Measurements from ENCODE around the gene HLA-DOB. TPM values are rescaled to one million over a fixed set of nuclear protein-coding genes. Genes with fewer than 3 reads are reported as not detected.
A peak's percentile ranks its signal among the peaks of the same experiment; 100 is the strongest.

Gene HLA-DOB
- total RNA-seq, 1 experiment from 2014 or later = 0.64 TPM

DNA sequence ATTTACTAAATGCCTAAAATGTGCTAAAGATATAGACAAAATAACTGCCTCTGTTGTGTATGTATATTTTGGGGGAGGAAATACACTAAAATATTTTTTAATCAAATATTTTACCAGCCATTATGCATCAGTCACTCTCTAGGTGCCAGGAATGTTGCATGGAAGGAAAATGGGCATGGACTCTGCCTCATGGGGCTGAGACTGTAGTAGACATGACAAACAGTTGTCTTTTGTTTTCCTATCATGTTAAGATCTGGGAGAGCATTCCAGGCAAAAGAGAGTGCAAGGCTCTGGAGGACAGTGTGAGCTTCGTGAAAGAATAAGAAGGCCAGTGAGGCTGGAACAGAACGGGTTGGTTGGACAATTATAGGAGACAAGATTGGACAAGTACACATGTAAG lies 26.5 kb downstream of the HLA-DOB start:
- Histone ChIP-seq H3K4me1 (ENCODE audit: control insufficient read depth in 1 of 2, insufficient read depth in 2 of 2, low read length in 2 of 2) (peaks cover 0 to 8% of the 10 kb centered on the region in 2 experiments; a peak in 2 of 4 replicates), H2AFZ (ENCODE audit: low read depth, low read length, poor library complexity, severe bottlenecking) (no peak overlapping the region), H3K9me3 (ENCODE audit: control insufficient read depth in 1 of 2, insufficient read depth in 1 of 2, low read depth in 1 of 2, low read length in 2 of 2) (no peaks in the 10 kb centered on the region), H3K27me3 (ENCODE audit: insufficient read depth, low read length) (peaks cover 5% of the 10 kb centered on the region; the same call in 1 of the 2 replicates), H4K20me1 (ENCODE audit: insufficient read depth) (no peaks in the 10 kb centered on the region), H3K4me2 (ENCODE audit: low read length) (no peak overlapping the region), H3K27ac (ENCODE audit: low read depth, low read length) (no peak overlapping the region), H3K36me3 (ENCODE audit: control insufficient read depth in 1 of 2, insufficient read depth in 2 of 2, low read length in 2 of 2) (no peaks in the 10 kb centered on the region), H3K79me2 (ENCODE audit: insufficient read depth, low read length) (no peaks in the 10 kb centered on the region), H3K9ac (ENCODE audit: low read length) (no peak overlapping the region), H3K4me3 (replicated peaks in 1 of 2; ENCODE audit: low read depth in 1 of 2, low read length in 2 of 2) (no peak overlapping the region), H3K9me2 (ENCODE audit: insufficient read depth) (no peaks in the 10 kb centered on the region)
- ChIA-PET RAD21 (ENCODE audit: low non-redundant PET in 1 of 2, low total read pairs in 2 of 2, uncharacterized antibody in 2 of 2, unreplicated experiment in 2 of 2) (no interaction called here), CTCF (no interaction called here), POLR2A (interaction anchor here (0.6 kb wide), 1 partner anchor 664 kb away, joined by 3 read pairs; the partner anchor contains the start of gene ZBTB9)
- ATAC-seq = peak; percentile 67
- peak; percentile 38 for DNase-seq (ENCODE audit: low read depth, low spot score)
- no TSS peak for BruUV-seq (replicated peaks)
- intact Hi-C loops (cut with micrococcal nuclease) = no loop called here
- TF ChIP-seq ELF1 (IDR thresholded peaks at IDR 0.05; ENCODE audit: borderline replicate concordance, low read depth) (no peak), EGR1 (IDR thresholded peaks at IDR 0.05; ENCODE audit: low read depth) (no peak), RAD21 (IDR thresholded peaks at IDR 0.05; ENCODE audit: low read depth) (no peak), SRF (IDR thresholded peaks at IDR 0.05; ENCODE audit: low read depth) (no peak), ZNF274 (IDR thresholded peaks at IDR 0.05; ENCODE audit: low read depth, low read length) (no peak), ZFX (IDR thresholded peaks at IDR 0.05) (no peak), YY1 (IDR thresholded peaks at IDR 0.05; ENCODE audit: extremely low read depth, insufficient replicate concordance, low read depth, low read length) (no peak), EZH2phosphoT487 (IDR thresholded peaks at IDR 0.05; ENCODE audit: borderline replicate concordance) (no peak), FOSL1 (IDR thresholded peaks at IDR 0.05; ENCODE audit: low read depth) (no peak), SP1 (IDR thresholded peaks at IDR 0.05; ENCODE audit: low read depth) (no peak), JUND (IDR thresholded peaks at IDR 0.05) (no peak), EZH2 (IDR thresholded peaks at IDR 0.05) (no peak)
- TF ChIP-seq, protein P1, sequence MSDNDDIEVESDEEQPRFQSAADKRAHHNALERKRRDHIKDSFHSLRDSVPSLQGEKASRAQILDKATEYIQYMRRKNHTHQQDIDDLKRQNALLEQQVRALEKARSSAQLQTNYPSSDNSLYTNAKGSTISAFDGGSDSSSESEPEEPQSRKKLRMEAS (IDR thresholded peaks at IDR 0.05) = no peak
- TF ChIP-seq, protein P2, sequence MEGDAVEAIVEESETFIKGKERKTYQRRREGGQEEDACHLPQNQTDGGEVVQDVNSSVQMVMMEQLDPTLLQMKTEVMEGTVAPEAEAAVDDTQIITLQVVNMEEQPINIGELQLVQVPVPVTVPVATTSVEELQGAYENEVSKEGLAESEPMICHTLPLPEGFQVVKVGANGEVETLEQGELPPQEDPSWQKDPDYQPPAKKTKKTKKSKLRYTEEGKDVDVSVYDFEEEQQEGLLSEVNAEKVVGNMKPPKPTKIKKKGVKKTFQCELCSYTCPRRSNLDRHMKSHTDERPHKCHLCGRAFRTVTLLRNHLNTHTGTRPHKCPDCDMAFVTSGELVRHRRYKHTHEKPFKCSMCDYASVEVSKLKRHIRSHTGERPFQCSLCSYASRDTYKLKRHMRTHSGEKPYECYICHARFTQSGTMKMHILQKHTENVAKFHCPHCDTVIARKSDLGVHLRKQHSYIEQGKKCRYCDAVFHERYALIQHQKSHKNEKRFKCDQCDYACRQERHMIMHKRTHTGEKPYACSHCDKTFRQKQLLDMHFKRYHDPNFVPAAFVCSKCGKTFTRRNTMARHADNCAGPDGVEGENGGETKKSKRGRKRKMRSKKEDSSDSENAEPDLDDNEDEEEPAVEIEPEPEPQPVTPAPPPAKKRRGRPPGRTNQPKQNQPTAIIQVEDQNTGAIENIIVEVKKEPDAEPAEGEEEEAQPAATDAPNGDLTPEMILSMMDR (IDR thresholded peaks at IDR 0.05 in 2 of 3, conservative IDR thresholded peaks at IDR 0.05 in 1 of 3; ENCODE audit: borderline replicate concordance in 1 of 3, insufficient read depth in 1 of 3, low read depth in 2 of 3, low read length in 2 of 3) = no peak
- TF ChIP-seq, protein P3, sequence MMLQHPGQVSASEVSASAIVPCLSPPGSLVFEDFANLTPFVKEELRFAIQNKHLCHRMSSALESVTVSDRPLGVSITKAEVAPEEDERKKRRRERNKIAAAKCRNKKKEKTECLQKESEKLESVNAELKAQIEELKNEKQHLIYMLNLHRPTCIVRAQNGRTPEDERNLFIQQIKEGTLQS (IDR thresholded peaks at IDR 0.05) = no peak
